HG03097 (cell line): Measurements from ENCODE around the gene CFAP119.
"Not testable (repeated sequence)": the region's sequence is repeated elsewhere in the genome, so short reads cannot be mapped to it uniquely, and the experiment has no call there.

ENCODE experiments used
- ATAC-seq: cut with Tn5 transposase; IDR thresholded peaks from one replicate; pipeline ENCODE4 v1.9.1; 2021; ENCODE audit not compliant: unreplicated experiment, low FRiP score

The CFAP119 gene

GRCh38 chr16:30761928-30762902 lies at the start of gene CFAP119, which contains the start of gene RNF40:
TSS of gene CFAP119 (minus strand) at chr16:30762062. CDS start at chr16:30761748, 314 bp downstream.
TSS of gene RNF40 (plus strand) at chr16:30762322. CDS start at chr16:30762546, 224 bp downstream.
- peak; percentile 73 for ATAC-seq

GRCh38 chr16:30809675-30810074 lies 47.8 kb upstream of the CFAP119 start:
- ATAC-seq = not testable (repeated sequence)

- ATAC-seq = not testable (repeated sequence)
Measured at GRCh38 chr16:30808890-30809426, 47.1 kb upstream of the CFAP119 start.

- ATAC-seq = no peak
Measured at GRCh38 chr16:30808146-30808545, 46.3 kb upstream of the CFAP119 start.

GRCh38 chr16:30805370-30806169 lies 43.7 kb upstream of the CFAP119 start:
- no peak for ATAC-seq

GRCh38 chr16:30805056-30805369 lies 43.2 kb upstream of the CFAP119 start:
- no peak for ATAC-seq

- ATAC-seq = no peak
Measured at GRCh38 chr16:30802936-30803335, 41.1 kb upstream of the CFAP119 start.

GRCh38 chr16:30797670-30798309 lies 35.9 kb upstream of the CFAP119 start:
- no peak for ATAC-seq

- no peak for ATAC-seq
Measured at GRCh38 chr16:30794634-30795033, 32.8 kb upstream of the CFAP119 start.

GRCh38 chr16:30793508-30794069 lies 31.7 kb upstream of the CFAP119 start:
- no peak for ATAC-seq

GRCh38 chr16:30787613-30788378 lies 25.9 kb upstream of the CFAP119 start:
- no peak for ATAC-seq

GRCh38 chr16:30786936-30787612 lies 25.2 kb upstream of the CFAP119 start, which contains the start of gene ZNF629:
TSS of gene ZNF629 (minus strand) at chr16:30787205. CDS start at chr16:30784482, 2,723 bp downstream.
- no peak for ATAC-seq

GRCh38 chr16:30786115-30786935 lies 24.5 kb upstream of the CFAP119 start:
- ATAC-seq = no peak

- ATAC-seq = no peak
Measured at GRCh38 chr16:30785126-30786106, 23.6 kb upstream of the CFAP119 start.

GRCh38 chr16:30784215-30784614 lies 22.4 kb upstream of the CFAP119 start:
- no peak for ATAC-seq

- no peak for ATAC-seq
Measured at GRCh38 chr16:30783280-30784109, 21.6 kb upstream of the CFAP119 start.
